Spleen (tissue), 7 donors: ENCODE results near the gene HS3ST4.

Source experiments
- POLR2A ChIP-seq, 3 donors: fragments of 450-650 bp; IDR thresholded peaks; one replicate each; pipeline ENCODE4 v1.5.1; 2017; ENCODE audit warnings: antibody characterized with exemption in 3 of 3, mild to moderate bottlenecking in 1 of 3
- POLR2AphosphoS5 ChIP-seq, 3 donors: sonication (generic); formaldehyde crosslinking; IDR thresholded peaks; one replicate each; pipeline ENCODE4 v1.5.1; 2017; ENCODE audit warnings: antibody characterized with exemption in 3 of 3
- TF ChIP-seq, protein P1 (sequence below), 11 experiments: fragments of 200-600 bp in 7 of 11; fragments of 450-650 bp in 4 of 11; sonication (generic) in 4 of 11; IDR thresholded peaks in 8 of 11; conservative IDR thresholded peaks in 3 of 11; 1 replicate in 7 of 11; 2 replicates in 4 of 11; pipeline versions ENCODE4 v1.4.0 to v1.8.0; 2016 to 2021; ENCODE audit warnings: antibody characterized with exemption in 11 of 11, inconsistent platforms in 4 of 11, mild to moderate bottlenecking in 1 of 11
- donor health status: DM: no; HTN: no; CAD: no; lungs with moderate emphysema.
- donor health status: DM: no; HTN: no; CAD: no.
- donor health status: DM: no; HTN: no; CAD: no.

DNA sequence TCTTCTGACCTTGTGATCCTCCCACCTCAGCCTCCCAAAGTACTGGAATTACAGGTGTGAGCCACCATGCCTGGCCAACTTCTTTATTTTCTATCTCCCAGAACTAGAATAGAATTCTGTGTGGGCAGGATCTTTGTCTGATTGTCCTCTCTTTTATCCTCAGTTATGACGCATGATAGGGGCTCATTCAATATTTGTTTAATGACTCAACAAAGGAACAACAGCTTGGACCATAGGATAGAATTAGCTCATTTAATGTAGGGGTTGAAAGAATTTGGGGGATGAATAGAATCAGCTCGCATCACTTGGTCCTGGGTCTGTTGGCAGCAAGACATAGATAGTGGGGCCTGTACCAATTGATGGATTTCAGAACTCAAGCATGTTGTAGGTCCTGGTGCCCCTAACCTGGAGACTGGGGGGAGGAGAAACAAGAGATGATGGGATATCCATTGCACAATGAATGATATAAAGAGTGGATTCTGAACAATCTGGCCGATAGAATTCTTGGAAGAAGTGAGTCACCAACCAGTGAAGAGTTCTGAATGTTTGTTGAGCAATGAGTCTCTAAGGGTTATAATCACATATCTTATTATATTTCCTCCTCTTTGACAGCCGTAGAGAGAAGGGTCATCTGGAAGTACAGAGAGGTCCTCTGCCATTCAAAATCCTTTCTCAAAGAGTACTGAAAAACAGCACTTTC is 250.2 kb downstream of the HS3ST4 start:
- TF ChIP-seq, protein P1, sequence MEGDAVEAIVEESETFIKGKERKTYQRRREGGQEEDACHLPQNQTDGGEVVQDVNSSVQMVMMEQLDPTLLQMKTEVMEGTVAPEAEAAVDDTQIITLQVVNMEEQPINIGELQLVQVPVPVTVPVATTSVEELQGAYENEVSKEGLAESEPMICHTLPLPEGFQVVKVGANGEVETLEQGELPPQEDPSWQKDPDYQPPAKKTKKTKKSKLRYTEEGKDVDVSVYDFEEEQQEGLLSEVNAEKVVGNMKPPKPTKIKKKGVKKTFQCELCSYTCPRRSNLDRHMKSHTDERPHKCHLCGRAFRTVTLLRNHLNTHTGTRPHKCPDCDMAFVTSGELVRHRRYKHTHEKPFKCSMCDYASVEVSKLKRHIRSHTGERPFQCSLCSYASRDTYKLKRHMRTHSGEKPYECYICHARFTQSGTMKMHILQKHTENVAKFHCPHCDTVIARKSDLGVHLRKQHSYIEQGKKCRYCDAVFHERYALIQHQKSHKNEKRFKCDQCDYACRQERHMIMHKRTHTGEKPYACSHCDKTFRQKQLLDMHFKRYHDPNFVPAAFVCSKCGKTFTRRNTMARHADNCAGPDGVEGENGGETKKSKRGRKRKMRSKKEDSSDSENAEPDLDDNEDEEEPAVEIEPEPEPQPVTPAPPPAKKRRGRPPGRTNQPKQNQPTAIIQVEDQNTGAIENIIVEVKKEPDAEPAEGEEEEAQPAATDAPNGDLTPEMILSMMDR (IDR thresholded peaks at IDR 0.05 in 8 of 11, conservative IDR thresholded peaks at IDR 0.05 in 3 of 11), result no peak
- TF ChIP-seq POLR2AphosphoS5 (IDR thresholded peaks at IDR 0.05), result no peak
- TF ChIP-seq POLR2A (IDR thresholded peaks at IDR 0.05), result no peak
